Measurements from ENCODE around the gene H1-8.

GRCh38 chr3:129552287-129553050, 9.5 kb downstream of the H1-8 start:
- TF ChIP-seq, protein P1, sequence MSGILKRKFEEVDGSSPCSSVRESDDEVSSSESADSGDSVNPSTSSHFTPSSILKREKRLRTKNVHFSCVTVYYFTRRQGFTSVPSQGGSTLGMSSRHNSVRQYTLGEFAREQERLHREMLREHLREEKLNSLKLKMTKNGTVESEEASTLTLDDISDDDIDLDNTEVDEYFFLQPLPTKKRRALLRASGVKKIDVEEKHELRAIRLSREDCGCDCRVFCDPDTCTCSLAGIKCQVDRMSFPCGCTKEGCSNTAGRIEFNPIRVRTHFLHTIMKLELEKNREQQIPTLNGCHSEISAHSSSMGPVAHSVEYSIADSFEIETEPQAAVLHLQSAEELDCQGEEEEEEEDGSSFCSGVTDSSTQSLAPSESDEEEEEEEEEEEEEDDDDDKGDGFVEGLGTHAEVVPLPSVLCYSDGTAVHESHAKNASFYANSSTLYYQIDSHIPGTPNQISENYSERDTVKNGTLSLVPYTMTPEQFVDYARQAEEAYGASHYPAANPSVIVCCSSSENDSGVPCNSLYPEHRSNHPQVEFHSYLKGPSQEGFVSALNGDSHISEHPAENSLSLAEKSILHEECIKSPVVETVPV (CRISPR knock-in tag; IDR thresholded peaks at IDR 0.05): no peak
- no peak for TF ChIP-seq BACH2 (CRISPR knock-in tag; IDR thresholded peaks at IDR 0.05; ENCODE audit: borderline replicate concordance)
